H1 (cell line): ENCODE data around the gene RYR3. TPM values are rescaled to one million over a fixed set of nuclear protein-coding genes. Genes with fewer than 3 reads are reported as not detected.

Experiments
- CTCF ChIA-PET: fragments of 300-600 bp; sonication (Branson Sonifier 250); formaldehyde crosslinking; loops from one replicate; lab custom pipeline; 2021; ENCODE audit not compliant: partially characterized antibody; lab: Charles Lee
- POLR2A ChIA-PET: fragments of 300-600 bp; sonication (Branson Sonifier 250); formaldehyde crosslinking; loops from one replicate; lab custom pipeline; 2021; ENCODE audit warnings: inconsistent platforms; ENCODE audit not compliant: partially characterized antibody; lab: Charles Lee
- DNase-seq, 2 experiments: peaks; one replicate each; pipeline versions ENCODE4 v3.0.0 to v3.0.0-alpha.2; 2010 to 2022; ENCODE audit warnings: low spot score in 2 of 2, low read depth in 1 of 2, mixed read lengths in 1 of 2
- FAIRE-seq: peaks from 2 replicates; lab custom pipeline; 2011; peaks lifted over from hg19 to GRCh38; lab: Jason Lieb, UNC
- H2AFZ ChIP-seq: 2 replicates; pipeline ENCODE4 v1.8.1; 2012; ENCODE audit warnings: low read length, inconsistent platforms
- H2AK5ac ChIP-seq: 2 replicates; pipeline ENCODE4 v1.6.1; 2013; ENCODE audit warnings: low read depth, low read length
- H2BK120ac ChIP-seq: replicated peaks from 2 replicates; pipeline ENCODE3; 2013; ENCODE audit warnings: low read depth, low read length, inconsistent platforms
- H2BK12ac ChIP-seq: 2 replicates; pipeline ENCODE4 v1.6.1; 2013; ENCODE audit warnings: low read depth, low read length
- H2BK15ac ChIP-seq: 2 replicates; pipeline ENCODE4 v1.6.1; 2013; ENCODE audit warnings: low read length
- H2BK20ac ChIP-seq: 2 replicates; pipeline ENCODE4 v1.6.1; 2013; ENCODE audit warnings: low read length
- H2BK5ac ChIP-seq: 2 replicates; pipeline ENCODE4 v1.6.1; 2013; ENCODE audit warnings: low read depth, low read length
- H3K14ac ChIP-seq: 2 replicates; pipeline ENCODE4 v1.6.1; 2013; ENCODE audit warnings: inconsistent platforms; ENCODE audit not compliant: insufficient read length
- H3K18ac ChIP-seq: 2 replicates; pipeline ENCODE4 v1.6.1; 2013; ENCODE audit warnings: low read length; ENCODE audit errors: extremely low read depth
- H3K23ac ChIP-seq: 2 replicates; pipeline ENCODE4 v1.6.1; 2013; ENCODE audit warnings: inconsistent platforms; ENCODE audit not compliant: insufficient read length
- H3K23me2 ChIP-seq: 2 replicates; pipeline ENCODE4 v1.6.1; 2013; ENCODE audit warnings: low read depth, low read length
- H3K27ac ChIP-seq: 2 replicates; pipeline ENCODE4 v1.6.1; 2011; ENCODE audit warnings: low read depth, low read length, inconsistent platforms
- H3K27me3 ChIP-seq, 4 experiments: replicated peaks in 1 of 4; 1 replicate in 1 of 4; 2 replicates in 3 of 4; pipeline versions ENCODE4 v1.6.1 to v1.8.1; 2011 to 2013; ENCODE audit warnings: low read length in 3 of 4, mild to moderate bottlenecking in 3 of 4, inconsistent platforms in 2 of 4, mixed read lengths in 2 of 4, moderate library complexity in 1 of 4; ENCODE audit not compliant: control insufficient read depth in 3 of 4, insufficient read depth in 3 of 4; ENCODE audit errors: extremely low read depth in 1 of 4
- H3K36me3 ChIP-seq, 4 experiments: 2 replicates each; pipeline versions ENCODE4 v1.6.1 to v1.8.1; 2011 to 2013; ENCODE audit warnings: mild to moderate bottlenecking in 4 of 4, low read length in 3 of 4, moderate library complexity in 2 of 4, control low read depth in 1 of 4, inconsistent platforms in 1 of 4; ENCODE audit not compliant: insufficient read depth in 4 of 4, control insufficient read depth in 2 of 4
- H3K4ac ChIP-seq: replicated peaks from 2 replicates; pipeline ENCODE3; 2013; ENCODE audit warnings: low read length, low read depth, mixed read lengths, inconsistent platforms; ENCODE audit not compliant: insufficient read length
- H3K4me1 ChIP-seq, 4 experiments: replicated peaks in 1 of 4; 1 replicate in 1 of 4; 2 replicates in 3 of 4; pipeline versions ENCODE4 v1.6.1 to v1.8.1; 2011 to 2013; ENCODE audit warnings: low read length in 3 of 4, inconsistent platforms in 2 of 4, mixed read lengths in 1 of 4; ENCODE audit not compliant: insufficient read depth in 4 of 4, control insufficient read depth in 3 of 4
- H3K4me2 ChIP-seq, 2 experiments: 2 replicates each; pipeline versions ENCODE4 v1.6.1 to v1.8.1; 2011 to 2013; ENCODE audit warnings: low read depth in 2 of 2, low read length in 2 of 2, control low read depth in 1 of 2, inconsistent platforms in 1 of 2, mild to moderate bottlenecking in 1 of 2; ENCODE audit not compliant: insufficient read depth in 1 of 2
- H3K4me3 ChIP-seq, 4 experiments: fragments of 200-600, 300-600 bp in 1 of 4; sonication (generic), shearing (Covaris generic), sonication (Bioruptor Twin) in 1 of 4; 2 replicates each; pipeline versions ENCODE4 v1.5.1 to v1.8.1; 2011 to 2016; ENCODE audit warnings: low read length in 4 of 4, low read depth in 3 of 4, control low read depth in 2 of 4, inconsistent platforms in 2 of 4, mild to moderate bottlenecking in 2 of 4, mixed read lengths in 1 of 4, moderate library complexity in 1 of 4; ENCODE audit not compliant: insufficient read depth in 2 of 4; ENCODE audit errors: extremely low read depth in 1 of 4
- H3K56ac ChIP-seq: replicated peaks from 2 replicates; pipeline ENCODE3; 2013; ENCODE audit warnings: low read depth, mild to moderate bottlenecking, mixed read lengths, low read length, inconsistent platforms; ENCODE audit not compliant: insufficient read length
- H3K79me1 ChIP-seq: 2 replicates; pipeline ENCODE4 v1.6.1; 2013; ENCODE audit warnings: low read depth, low read length, control low read depth
- H3K79me2 ChIP-seq, 2 experiments: 2 replicates each; pipeline versions ENCODE4 v1.6.1 to v1.8.1; 2012 to 2013; ENCODE audit warnings: low read length in 2 of 2, mild to moderate bottlenecking in 2 of 2, inconsistent platforms in 1 of 2; ENCODE audit not compliant: insufficient read depth in 2 of 2, control insufficient read depth in 1 of 2
- H3K9ac ChIP-seq, 4 experiments: replicated peaks in 1 of 4; 1 replicate in 1 of 4; 2 replicates in 3 of 4; pipeline versions ENCODE4 v1.6.1 to v1.8.1; 2011 to 2013; ENCODE audit warnings: low read depth in 3 of 4, low read length in 3 of 4, control low read depth in 2 of 4, mild to moderate bottlenecking in 2 of 4, moderate library complexity in 2 of 4, inconsistent platforms in 1 of 4; ENCODE audit errors: extremely low read depth in 1 of 4
- H3K9me3 ChIP-seq, 2 experiments: 2 replicates each; pipeline versions ENCODE4 v1.6.1 to v1.8.1; 2012 to 2013; ENCODE audit warnings: mild to moderate bottlenecking in 2 of 2, moderate library complexity in 2 of 2, control low read depth in 1 of 2, inconsistent platforms in 1 of 2, low read depth in 1 of 2, low read length in 1 of 2, mixed read lengths in 1 of 2; ENCODE audit not compliant: insufficient read depth in 2 of 2
- H4K20me1 ChIP-seq, 2 experiments: replicated peaks in 1 of 2; 2 replicates each; pipeline versions ENCODE3 to v1.8.1; 2011 to 2013; ENCODE audit warnings: inconsistent platforms in 2 of 2, low read length in 2 of 2, mild to moderate bottlenecking in 1 of 2; ENCODE audit not compliant: insufficient read depth in 2 of 2, control insufficient read depth in 1 of 2
- H4K5ac ChIP-seq: 2 replicates; pipeline ENCODE4 v1.6.1; 2013; ENCODE audit warnings: low read length, low read depth, mixed read lengths, inconsistent platforms; ENCODE audit not compliant: insufficient read length
- H4K8ac ChIP-seq: 2 replicates; pipeline ENCODE4 v1.8.0; 2013; ENCODE audit warnings: mild to moderate bottlenecking, moderate library complexity, low read length, inconsistent platforms; ENCODE audit not compliant: insufficient read depth; ENCODE audit errors: extremely low read depth
- H4K91ac ChIP-seq: replicated peaks from 2 replicates; pipeline ENCODE3; 2013; ENCODE audit warnings: low read length, mixed read lengths, inconsistent platforms; ENCODE audit not compliant: insufficient read length
- BACH1 ChIP-seq: IDR thresholded peaks from 2 replicates; pipeline ENCODE4 v1.6.1; 2012; ENCODE audit warnings: low read length, improper control_type of control experiment
- CEBPB ChIP-seq: IDR thresholded peaks from 2 replicates; pipeline ENCODE4 v1.6.1; 2012; ENCODE audit warnings: low read depth, low read length
- GTF2F1 ChIP-seq: IDR thresholded peaks from 2 replicates; pipeline ENCODE4 v1.6.1; 2012; ENCODE audit warnings: low read depth, low read length, improper control_type of control experiment, borderline replicate concordance
- MAFK ChIP-seq: IDR thresholded peaks from 2 replicates; pipeline ENCODE4 v1.6.1; 2012; ENCODE audit warnings: low read depth, mild to moderate bottlenecking, improper control_type of control experiment, low read length
- RBBP5 ChIP-seq: IDR thresholded peaks from 2 replicates; pipeline ENCODE4 v1.7.1; 2012; ENCODE audit warnings: low read depth, mild to moderate bottlenecking, inconsistent platforms, low read length, moderate library complexity, borderline replicate concordance
- SP1 ChIP-seq: IDR thresholded peaks from 2 replicates; pipeline ENCODE4 v1.6.1; 2011; ENCODE audit warnings: low read depth, low read length
- SP4 ChIP-seq: IDR thresholded peaks from 2 replicates; pipeline ENCODE4 v1.6.1; 2012; ENCODE audit warnings: low read length, inconsistent platforms
- TEAD4 ChIP-seq: IDR thresholded peaks from 2 replicates; pipeline ENCODE4 v1.6.1; 2012; ENCODE audit warnings: low read depth, low read length, inconsistent platforms, mixed read lengths
- WGBS, 2 experiments: shearing (Covaris generic) in 1 of 2; methylation state at CpG; one replicate each; pipeline versions ENCODE4 v1.1.6 to v1.1.7; 2013 to 2015; ENCODE audit warnings: low lambda C conversion rate in 2 of 2, mixed read lengths in 2 of 2, inconsistent platforms in 1 of 2, low coverage in 1 of 2, missing lambda C conversion rate in 1 of 2; ENCODE audit not compliant: insufficient replicate concordance in 2 of 2, insufficient coverage in 1 of 2, insufficient read length in 1 of 2; ENCODE audit errors: extremely low coverage in 1 of 2, missing lambda C conversion rate in 1 of 2; 5-methylcytosine and 5-hydroxymethylcytosine counted together
- polyA plus RNA-seq, 7 experiments: library from polyadenylated mRNA; depleted of rRNA in 3 of 7; stranded (reverse) in 5 of 7; unstranded in 2 of 7; fragments of >200 nt in 5 of 7; fragments of 200-250 nt in 2 of 7; gene quantifications; 1 replicate in 5 of 7; 2 replicates in 1 of 7; 4 replicates in 1 of 7; pipeline versions ENCODE4 v1.2.1 to v1.2.3, GENCODE V29; 2011 to 2013; ENCODE audit warnings: missing spikeins in 2 of 7, mixed read lengths in 2 of 7
- total RNA-seq: library from RNA; stranded (reverse); fragmentation: NEBNext Ultra II Directional; extraction: Animal tissue kit (Norgen Biotek cat#: 25700); gene quantifications from 2 replicates; pipeline ENCODE4 v1.2.1, GENCODE V29; 2021

Gene RYR3
- total and polyA plus RNA-seq, 2 of the 8 experiments (the other 6 are each of a cell fraction or from before 2014, with no cell fraction given): 0.33 to 3.4 TPM

- no peak for DNase-seq
- CTCF ChIA-PET: interaction anchor here (1.5 kb wide), 1 partner anchor 14 kb away, joined by 3 read pairs; no protein-coding TSS in a partner anchor
- Histone ChIP-seq H3K4me3 (no peak overlapping the region), H3K23me2 (no peaks in the 10 kb centered on the region), H3K27ac (no peak overlapping the region), H2BK12ac (no peak overlapping the region), H3K23ac (no peak overlapping the region), H3K4ac (no peak overlapping the region), H3K9me3 (no peaks in the 10 kb centered on the region), H3K9ac (no peak overlapping the region), H3K27me3 (no peaks in the 10 kb centered on the region), H4K20me1 (no peaks in the 10 kb centered on the region), H4K5ac (no peak overlapping the region), H3K56ac (no peak overlapping the region), H3K4me2 (no peak overlapping the region), H3K14ac (no peak overlapping the region), H3K79me2 (no peaks in the 10 kb centered on the region), H4K91ac (no peak overlapping the region), H2BK120ac (no peak overlapping the region), H3K36me3 (no peaks in the 10 kb centered on the region), H2AFZ (no peak overlapping the region), H2AK5ac (no peak overlapping the region), H3K18ac (no peak overlapping the region), H3K4me1 (no peaks in the 10 kb centered on the region), H2BK20ac (no peak overlapping the region), H2BK5ac (no peak overlapping the region), H2BK15ac (no peak overlapping the region), H3K79me1 (no peaks in the 10 kb centered on the region), H4K8ac (no peak overlapping the region)
- no peak for TF ChIP-seq RBBP5
- TF ChIP-seq SP4: no peak
- TF ChIP-seq MAFK: no peak
- TF ChIP-seq TEAD4: no peak
- TF ChIP-seq GTF2F1: no peak
- no peak for TF ChIP-seq CEBPB
- TF ChIP-seq SP1: no peak
- no peak for TF ChIP-seq BACH1
- no peak for FAIRE-seq
- WGBS, 2 experiments: 88% methylated on average over 3 of the region's 3 CpGs; no CpG with 5 or more reads in 1 of the 2 experiments
- POLR2A ChIA-PET: no interaction called here
Measured at GRCh38 chr15:33384307-33384706, 73.5 kb downstream of the RYR3 start.
